Endothelial cell of umbilical vein (primary cell): Measurements from ENCODE around the gene NID2. TPM values are rescaled to one million over a fixed set of nuclear protein-coding genes. Genes with fewer than 3 reads are reported as not detected.

Experiments used
- BruUV-seq: library from RNA; stranded (reverse); fragments of 400-500 nt; replicated peaks from 2 replicates; lab custom pipeline; 2021; lab: Mats Ljungman, UMichigan
- CTCF ChIA-PET: fragments of 300-600, 350-600 bp; sonication (Branson Sonifier 250); formaldehyde crosslinking; loops from one replicate; lab custom pipeline; 2021; ENCODE audit warnings: antibody characterized with exemption, inconsistent platforms; lab: Charles Lee
- POLR2A ChIA-PET: fragments of 300-600, 350-600 bp; sonication (Branson Sonifier 250); formaldehyde crosslinking; loops from one replicate; lab custom pipeline; 2021; ENCODE audit warnings: antibody characterized with exemption, inconsistent platforms; lab: Charles Lee
- DNase-seq: peaks from one replicate; pipeline ENCODE4 v3.0.0-alpha.2; 2011; ENCODE audit warnings: low read depth, low spot score
- FAIRE-seq: peaks from 2 replicates; lab custom pipeline; 2011; peaks lifted over from hg19 to GRCh38; lab: Jason Lieb, UNC
- H2AFZ ChIP-seq: 2 replicates; pipeline ENCODE4 v1.6.0; 2012; ENCODE audit warnings: low read depth, low read length, control low read depth, inconsistent platforms
- H3K27ac ChIP-seq: 2 replicates; pipeline ENCODE4 v1.5.1; 2011; ENCODE audit warnings: low read depth, mild to moderate bottlenecking, control low read depth, low read length, moderate library complexity; ENCODE audit not compliant: insufficient read depth
- H3K27me3 ChIP-seq, 2 experiments: 2 replicates each; pipeline versions ENCODE4 v1.6.0 to v1.6.1; 2011; ENCODE audit warnings: low read length in 2 of 2, mixed read lengths in 1 of 2; ENCODE audit not compliant: control insufficient read depth in 2 of 2, insufficient read depth in 2 of 2
- H3K36me3 ChIP-seq, 2 experiments: 2 replicates in 1 of 2; 3 replicates in 1 of 2; pipeline ENCODE4 v1.5.1; 2011; ENCODE audit warnings: low read length in 2 of 2, mild to moderate bottlenecking in 1 of 2, moderate library complexity in 1 of 2; ENCODE audit not compliant: control insufficient read depth in 2 of 2, insufficient read depth in 2 of 2; ENCODE audit errors: extremely low read depth in 1 of 2
- H3K4me1 ChIP-seq: 3 replicates; pipeline ENCODE4 v1.5.1; 2011; ENCODE audit warnings: mild to moderate bottlenecking, low read length; ENCODE audit not compliant: control insufficient read depth, insufficient read depth; ENCODE audit errors: extremely low read depth
- H3K4me2 ChIP-seq: 2 replicates; pipeline ENCODE4 v1.6.1; 2011; ENCODE audit warnings: low read length, control low read depth, mixed read lengths; ENCODE audit not compliant: insufficient read depth
- H3K4me3 ChIP-seq, 3 experiments: fragments of 200-600 bp in 1 of 3; sonication (generic), shearing (Covaris generic) in 1 of 3; replicated peaks in 1 of 3; 2 replicates each; pipeline ENCODE4 v1.5.1; 2011 to 2016; ENCODE audit warnings: control low read depth in 3 of 3, low read length in 3 of 3, mild to moderate bottlenecking in 2 of 3, inconsistent platforms in 1 of 3, low read depth in 1 of 3, moderate library complexity in 1 of 3; ENCODE audit not compliant: insufficient read depth in 1 of 3
- H3K79me2 ChIP-seq: 2 replicates; pipeline ENCODE4 v1.6.0; 2012; ENCODE audit warnings: low read length, inconsistent platforms; ENCODE audit not compliant: control insufficient read depth, insufficient read depth
- H3K9ac ChIP-seq: replicated peaks from 2 replicates; pipeline ENCODE3; 2011; ENCODE audit warnings: low read length, control low read depth; ENCODE audit not compliant: insufficient read depth; ENCODE audit errors: extremely low read depth
- H3K9me1 ChIP-seq: replicated peaks from 3 replicates; pipeline ENCODE4 v1.6.0; 2011; ENCODE audit warnings: mild to moderate bottlenecking, low read length; ENCODE audit not compliant: control insufficient read depth, insufficient read depth; ENCODE audit errors: extremely low read depth
- H3K9me3 ChIP-seq: replicated peaks from 2 replicates; pipeline ENCODE4 v1.5.1; 2012; ENCODE audit warnings: low read length, inconsistent platforms; ENCODE audit not compliant: control insufficient read depth, insufficient read depth
- H4K20me1 ChIP-seq: replicated peaks from 2 replicates; pipeline ENCODE3; 2011; ENCODE audit warnings: mild to moderate bottlenecking, low read length; ENCODE audit not compliant: control insufficient read depth, insufficient read depth; ENCODE audit errors: extremely low read depth
- GATA2 ChIP-seq: IDR thresholded peaks from 2 replicates; pipeline ENCODE4 v1.7.0; 2011; ENCODE audit warnings: low read depth, mild to moderate bottlenecking, moderate library complexity, mixed read lengths, low read length; ENCODE audit not compliant: insufficient read length, insufficient read depth
- JUN ChIP-seq: IDR thresholded peaks from 2 replicates; pipeline ENCODE4 v1.6.1; 2011; ENCODE audit warnings: borderline replicate concordance, low read depth; ENCODE audit not compliant: insufficient read length, insufficient read depth
- MYC ChIP-seq: IDR thresholded peaks from one replicate; pipeline ENCODE4 v1.6.1; 2011; ENCODE audit warnings: mild to moderate bottlenecking, low read depth, low read length
- POLR2A ChIP-seq: IDR thresholded peaks from 2 replicates; pipeline ENCODE4 v1.6.1; 2012; ENCODE audit warnings: low read depth, mild to moderate bottlenecking, control low read depth, low read length
- POLR2AphosphoS5 ChIP-seq: IDR thresholded peaks from 2 replicates; pipeline ENCODE4 v1.6.1; 2012; ENCODE audit warnings: low read depth, mild to moderate bottlenecking, control low read depth, low read length, moderate library complexity; ENCODE audit not compliant: insufficient read depth
- dilution Hi-C: fragments of 300-500 bp; cut with MboI; formaldehyde crosslinking; loops from one replicate; pipeline ENCODE4 v1.15.0; 2019; ENCODE audit warnings: low sequenced_read_pairs; ENCODE audit not compliant: extremely low pct_ligation_motif_present
- intact Hi-C: fragments of 100-400 bp; cut with micrococcal nuclease; formaldehyde crosslinking; loops from one replicate; pipeline ENCODE4 v1.10.0; 2022
- polyA plus RNA-seq, 4 experiments: library from polyadenylated mRNA; depleted of rRNA in 3 of 4; stranded (reverse) in 3 of 4; unstranded in 1 of 4; fragments of >200 nt; gene quantifications; 2 replicates each; pipeline versions ENCODE4 v1.2.1 to v1.2.3, GENCODE V29; 2011 to 2012; ENCODE audit warnings: missing spikeins in 1 of 4
- total RNA-seq: library from RNA; stranded (reverse); gene quantifications from 2 replicates; pipeline ENCODE4 v1.2.3, GENCODE V29; 2021
- TF ChIP-seq, protein P1 (sequence below): IDR thresholded peaks from 2 replicates; pipeline ENCODE4 v1.6.1; 2011; ENCODE audit not compliant: insufficient read depth, insufficient read length
- TF ChIP-seq, protein P2 (sequence below), 2 donors: IDR thresholded peaks; 1 replicate in 1 of 2; 2 replicates in 1 of 2; pipeline ENCODE4 v1.5.1; 2011; ENCODE audit warnings: low read length in 2 of 2, mild to moderate bottlenecking in 2 of 2, moderate library complexity in 2 of 2, control low read depth in 1 of 2, inconsistent platforms in 1 of 2, low read depth in 1 of 2; ENCODE audit not compliant: insufficient read depth in 1 of 2; ENCODE audit errors: extremely low read depth in 1 of 2

NID2 gene
- total and polyA plus RNA-seq, 2 donors (not counting 3 experiments of a cell fraction or from before 2014, with no cell fraction given) = 22.5 to 56.7 TPM

DNA sequence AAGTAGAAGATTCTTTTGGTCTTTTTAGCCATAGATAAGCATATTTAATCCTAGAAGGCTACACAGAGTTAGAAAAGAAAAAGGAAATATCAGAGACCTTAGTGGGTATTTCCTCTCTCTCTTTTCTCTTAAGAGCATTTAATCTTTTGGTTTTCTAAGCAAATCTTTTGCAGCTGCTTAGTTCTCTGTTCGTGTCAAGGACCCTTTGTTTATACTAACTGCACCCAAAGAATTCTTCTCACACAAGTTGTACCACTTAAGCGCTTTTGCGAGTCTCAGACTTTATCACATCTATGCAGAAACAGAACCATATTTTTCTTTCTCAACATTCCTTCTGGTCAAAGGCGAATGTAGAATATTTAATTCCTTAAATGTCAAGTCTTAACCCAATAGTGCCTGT, 17.9 kb upstream of the NID2 start:
- Histone ChIP-seq H3K79me2 (no peaks in the 10 kb centered on the region), H3K27ac (no peak overlapping the region), H4K20me1 (no peaks in the 10 kb centered on the region), H3K4me2 (no peak overlapping the region), H3K9me1 (no peaks in the 10 kb centered on the region), H3K27me3 (peaks cover 5 to 10% of the 10 kb centered on the region in 2 experiments), H3K4me1 (no peaks in the 10 kb centered on the region), H3K36me3 (no peaks in the 10 kb centered on the region), H2AFZ (no peak overlapping the region), H3K4me3 (no peak overlapping the region), H3K9ac (no peak overlapping the region), H3K9me3 (no peaks in the 10 kb centered on the region)
- POLR2A ChIA-PET = no interaction called here
- DNase-seq (no peak), FAIRE-seq (no peak)
- dilution Hi-C loops (no loop called here), intact Hi-C loops (no loop called here)
- no TSS peak for BruUV-seq
- CTCF ChIA-PET = no interaction called here
- TF ChIP-seq GATA2 = no peak
- TF ChIP-seq POLR2AphosphoS5 = no peak

DNA sequence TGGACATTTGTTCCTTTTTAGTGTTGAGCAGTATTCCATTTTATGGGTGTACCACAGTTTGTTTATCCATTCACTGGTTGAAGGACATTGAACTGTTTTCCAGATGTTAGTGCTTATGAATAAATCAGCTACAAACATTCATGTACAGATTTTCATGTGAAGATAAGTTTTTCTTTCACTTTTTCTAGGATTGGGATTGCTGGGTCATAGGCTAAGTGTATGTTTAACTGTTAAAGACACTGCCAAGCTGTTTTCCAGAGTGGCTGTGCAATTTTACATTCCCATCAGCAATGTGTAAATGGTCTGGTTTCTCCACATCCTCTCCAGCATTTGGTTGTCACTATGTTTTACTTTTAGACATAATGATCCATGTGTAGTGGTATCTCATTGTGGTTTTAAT, 14.0 kb upstream of the NID2 start:
- DNase-seq (no peak), FAIRE-seq (no peak)
- Histone ChIP-seq H3K9me1 (no peaks in the 10 kb centered on the region), H3K79me2 (no peaks in the 10 kb centered on the region), H3K27me3 (peaks cover 0 to 3% of the 10 kb centered on the region in 2 experiments), H3K4me2 (no peak overlapping the region), H3K4me3 (no peak overlapping the region), H4K20me1 (no peaks in the 10 kb centered on the region), H3K4me1 (peaks cover 28% of the 10 kb centered on the region), H3K36me3 (no peaks in the 10 kb centered on the region), H3K9ac (no peak overlapping the region), H3K27ac (no peak overlapping the region), H3K9me3 (no peaks in the 10 kb centered on the region), H2AFZ (no peak overlapping the region)
- intact Hi-C loops = no loop called here
- ChIA-PET POLR2A (no interaction called here), CTCF (interaction anchor here (4.5 kb wide), 1 partner anchor 11 kb away, joined by 34 read pairs; no protein-coding TSS in a partner anchor)
- dilution Hi-C loops = no loop called here
- TF ChIP-seq, protein P1, sequence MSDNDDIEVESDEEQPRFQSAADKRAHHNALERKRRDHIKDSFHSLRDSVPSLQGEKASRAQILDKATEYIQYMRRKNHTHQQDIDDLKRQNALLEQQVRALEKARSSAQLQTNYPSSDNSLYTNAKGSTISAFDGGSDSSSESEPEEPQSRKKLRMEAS = no peak
- TF ChIP-seq JUN (no peak), MYC (no peak), POLR2AphosphoS5 (no peak), POLR2A (no peak), GATA2 (no peak)
- TF ChIP-seq, protein P2, sequence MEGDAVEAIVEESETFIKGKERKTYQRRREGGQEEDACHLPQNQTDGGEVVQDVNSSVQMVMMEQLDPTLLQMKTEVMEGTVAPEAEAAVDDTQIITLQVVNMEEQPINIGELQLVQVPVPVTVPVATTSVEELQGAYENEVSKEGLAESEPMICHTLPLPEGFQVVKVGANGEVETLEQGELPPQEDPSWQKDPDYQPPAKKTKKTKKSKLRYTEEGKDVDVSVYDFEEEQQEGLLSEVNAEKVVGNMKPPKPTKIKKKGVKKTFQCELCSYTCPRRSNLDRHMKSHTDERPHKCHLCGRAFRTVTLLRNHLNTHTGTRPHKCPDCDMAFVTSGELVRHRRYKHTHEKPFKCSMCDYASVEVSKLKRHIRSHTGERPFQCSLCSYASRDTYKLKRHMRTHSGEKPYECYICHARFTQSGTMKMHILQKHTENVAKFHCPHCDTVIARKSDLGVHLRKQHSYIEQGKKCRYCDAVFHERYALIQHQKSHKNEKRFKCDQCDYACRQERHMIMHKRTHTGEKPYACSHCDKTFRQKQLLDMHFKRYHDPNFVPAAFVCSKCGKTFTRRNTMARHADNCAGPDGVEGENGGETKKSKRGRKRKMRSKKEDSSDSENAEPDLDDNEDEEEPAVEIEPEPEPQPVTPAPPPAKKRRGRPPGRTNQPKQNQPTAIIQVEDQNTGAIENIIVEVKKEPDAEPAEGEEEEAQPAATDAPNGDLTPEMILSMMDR (IDR thresholded peaks at IDR 0.05; ENCODE audit: extremely low read depth in 1 of 2, insufficient read depth in 1 of 2, low read depth in 1 of 2, low read length in 2 of 2) = no peak
- BruUV-seq = no TSS peak
